Activated gamma-delta T cell treated with anti-CD3 and anti-CD28 coated beads, Interleukin-2, amount 50 U/mL, for 16 hours (primary cell): ENCODE data around the gene MAP3K3.
A peak's percentile ranks its signal among the peaks of the same experiment; 100 is the strongest.

ENCODE experiments used
- DNase-seq: peaks from one replicate; pipeline ENCODE4 v3.0.0-alpha.2; 2020; ENCODE audit warnings: low read depth

MAP3K3 gene

GRCh38 chr17:63694229-63694949 is 72.2 kb downstream of the MAP3K3 start:
- DNase-seq, result no peak

- no peak for DNase-seq
These were observed 72.9 kb downstream of the MAP3K3 start for GRCh38 chr17:63694950-63695773.

- no peak for DNase-seq
These were observed 73.7 kb downstream of the MAP3K3 start for GRCh38 chr17:63695889-63696288.

GRCh38 chr17:63696381-63696961 is 74.3 kb downstream of the MAP3K3 start:
- DNase-seq, result no peak

DNA sequence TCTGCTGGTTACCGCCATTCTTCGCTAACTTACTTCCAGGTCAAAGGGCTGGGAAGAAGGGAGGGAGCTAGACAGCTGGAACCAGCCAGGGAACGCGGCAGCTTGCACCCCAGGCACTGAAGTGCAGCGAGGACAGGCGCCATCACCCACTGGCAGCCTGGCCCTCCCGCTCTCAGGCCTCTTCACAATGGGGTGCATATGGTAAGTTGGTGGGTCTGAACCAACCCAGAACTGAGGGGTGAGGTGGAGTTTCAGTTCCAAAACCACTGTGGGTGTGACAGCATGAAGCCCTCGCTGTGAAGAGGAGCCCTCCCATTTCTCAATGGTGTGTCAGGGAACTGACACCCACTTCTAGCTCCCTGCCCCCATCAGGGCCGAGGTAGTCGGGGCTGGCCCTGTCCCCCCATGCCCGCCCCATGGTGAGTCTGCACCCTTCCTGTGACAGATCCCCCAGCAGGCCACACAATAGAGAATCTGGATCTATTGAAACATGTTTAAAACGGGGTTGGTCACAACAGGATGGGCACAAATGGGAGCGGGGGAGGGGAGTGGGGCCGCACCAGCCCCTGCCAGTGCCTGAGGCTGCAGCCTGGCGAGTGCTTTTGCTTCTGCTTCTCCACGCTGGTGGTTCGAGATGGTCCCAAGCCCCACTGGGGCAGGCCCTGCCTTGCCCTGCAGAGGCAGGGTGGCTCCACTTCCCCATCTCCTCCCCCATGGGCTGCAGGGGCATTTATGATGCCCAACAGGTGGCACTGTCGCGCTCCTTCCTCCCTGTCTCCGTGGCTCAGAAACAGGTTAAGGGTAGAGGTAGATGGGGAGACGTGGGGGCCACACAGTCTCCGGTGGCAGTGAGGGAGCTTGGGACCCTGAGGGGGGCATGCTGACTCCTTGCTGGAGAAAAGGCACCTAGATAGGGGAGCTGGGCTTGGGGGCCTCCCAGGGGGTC is 75.4 kb downstream of the MAP3K3 start:
- DNase-seq, result peak; percentile 68

DNA sequence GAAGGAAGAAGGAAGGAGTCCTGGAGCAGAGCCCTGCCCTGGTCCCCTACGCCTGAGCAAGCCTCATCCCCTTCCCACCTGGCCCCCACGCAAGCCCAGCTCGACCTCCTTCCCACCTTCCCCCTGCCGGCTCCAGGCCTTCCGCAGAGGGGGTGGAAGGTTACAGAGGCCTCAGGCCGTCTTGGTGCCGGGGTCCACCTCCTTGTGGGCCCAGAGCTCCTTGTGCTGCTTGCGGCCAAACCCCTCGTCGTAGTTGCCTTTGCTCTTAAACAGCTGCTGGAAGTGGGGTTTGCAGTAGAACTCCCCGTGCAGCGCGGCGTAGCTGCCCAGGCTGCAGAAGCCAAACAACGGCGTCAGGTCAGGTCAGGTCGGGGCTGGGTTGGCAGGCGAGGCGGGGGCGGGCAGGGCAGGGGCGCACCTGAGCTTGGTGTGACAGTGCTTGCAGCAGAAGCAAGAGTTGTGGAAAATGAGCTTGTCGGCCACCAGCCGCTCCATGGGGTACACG is 76.2 kb downstream of the MAP3K3 start:
- DNase-seq, result no peak

GRCh38 chr17:63698886-63699637 is 76.8 kb downstream of the MAP3K3 start:
- peak; percentile 88 for DNase-seq

GRCh38 chr17:63699638-63700527 is 77.7 kb downstream of the MAP3K3 start, which contains the start of gene LIMD2:
Gene LIMD2, minus strand, starts transcription at chr17:63700125. Its CDS starts 827 bp downstream, at chr17:63699298.
- peak; percentile 80 for DNase-seq

- DNase-seq, result no peak
These were observed 78.6 kb downstream of the MAP3K3 start for GRCh38 chr17:63700528-63701455.

DNA sequence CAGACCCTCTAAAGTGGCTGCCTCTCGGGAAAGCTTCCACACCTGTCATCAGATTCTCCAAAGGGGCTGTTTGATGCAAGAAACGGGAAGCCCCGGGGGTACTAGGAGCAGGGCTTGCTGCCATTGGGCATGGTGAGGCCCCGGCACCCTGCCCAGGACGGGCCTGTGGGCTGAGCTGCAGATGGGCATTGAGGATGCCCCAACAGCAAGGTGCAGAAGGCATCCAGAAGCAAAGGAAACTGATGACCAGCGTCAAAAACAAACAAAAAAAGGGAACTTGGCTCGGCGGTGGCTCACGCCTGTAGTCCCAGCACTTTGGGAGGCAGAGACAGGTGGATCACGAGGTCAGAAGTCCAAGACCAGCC is 79.2 kb downstream of the MAP3K3 start:
- no peak for DNase-seq

GRCh38 chr17:63701868-63702720 is 79.9 kb downstream of the MAP3K3 start:
- DNase-seq, result peak; percentile 55

GRCh38 chr17:63702721-63703015 is 80.5 kb downstream of the MAP3K3 start:
- no peak for DNase-seq

GRCh38 chr17:63703029-63703428 is 80.8 kb downstream of the MAP3K3 start:
- DNase-seq, result no peak

- DNase-seq, result no peak
These were observed 81.5 kb downstream of the MAP3K3 start for GRCh38 chr17:63703556-63704258.

DNA sequence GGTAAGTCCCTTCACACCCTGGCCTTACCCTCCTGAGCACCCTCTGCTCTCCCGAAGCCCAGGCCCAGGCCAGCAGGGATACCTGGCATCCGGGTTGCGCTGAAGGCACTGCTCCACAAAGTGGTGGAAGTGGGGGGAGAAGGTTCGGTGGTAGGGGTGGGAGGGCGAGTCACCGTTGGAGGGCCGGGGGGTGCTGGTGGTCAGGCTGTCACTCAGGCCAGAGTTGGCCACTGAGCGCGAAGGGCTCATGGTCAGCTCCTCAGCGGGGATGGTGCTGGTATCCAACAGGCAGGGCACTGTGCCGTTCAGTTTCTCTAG is 82.0 kb downstream of the MAP3K3 start:
- DNase-seq, result no peak

DNA sequence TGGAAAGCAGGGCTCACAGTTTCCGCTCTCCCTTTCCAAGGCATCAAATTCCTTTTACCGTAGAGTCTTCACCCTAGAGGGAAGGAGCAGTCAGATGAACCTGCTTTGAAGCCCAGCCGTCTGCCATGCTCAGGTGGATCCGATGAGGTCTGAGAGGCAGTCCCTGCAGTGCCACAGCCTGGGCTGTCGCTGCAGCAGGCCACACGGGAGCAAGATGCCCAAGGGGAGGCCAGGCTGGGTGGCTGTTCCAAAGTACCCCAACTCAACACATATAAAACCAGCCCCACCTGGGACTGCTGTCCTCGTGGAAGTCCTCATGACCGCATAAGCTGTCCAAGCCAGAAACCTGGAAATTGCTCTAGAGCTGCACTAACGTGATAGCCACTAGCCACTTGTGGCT is 82.6 kb downstream of the MAP3K3 start:
- DNase-seq, result no peak

DNA sequence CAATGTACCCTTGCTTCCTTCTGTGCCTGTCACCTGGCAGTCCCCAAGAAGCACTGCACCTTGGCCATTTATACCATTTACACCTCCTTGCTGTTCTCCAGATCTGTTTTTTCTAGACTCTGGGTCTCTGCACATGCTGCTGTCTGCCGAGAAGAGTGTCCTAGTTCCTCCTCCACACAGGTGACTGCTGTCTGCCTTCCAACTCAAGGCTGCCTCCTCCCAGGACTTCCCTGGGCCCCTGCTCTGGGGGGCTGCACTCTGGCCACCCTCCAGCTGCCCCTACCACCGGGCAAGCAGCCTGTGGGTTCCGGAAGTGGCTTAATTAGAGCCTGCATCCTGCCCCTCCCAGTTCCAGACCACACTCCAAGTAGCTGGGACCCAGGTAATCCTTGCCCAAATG is 83.4 kb downstream of the MAP3K3 start:
- DNase-seq, result no peak
